Neutrophil (primary cell): Measurements from ENCODE around the gene LMAN1L.

ENCODE experiments used
- H3K27ac ChIP-seq: fragments of 200-600 bp; sonication (generic); 2 replicates; pipeline ENCODE4 v1.5.1; 2016; ENCODE audit warnings: mild to moderate bottlenecking, moderate library complexity
- H3K27me3 ChIP-seq: fragments of 200-600 bp; sonication (generic); 2 replicates; pipeline ENCODE4 v1.6.0; 2016; ENCODE audit warnings: mild to moderate bottlenecking
- H3K36me3 ChIP-seq: fragments of 200-600 bp; sonication (generic); 2 replicates; pipeline ENCODE4 v1.5.1; 2017
- H3K4me1 ChIP-seq, 2 experiments: fragments of 200-600 bp in 1 of 2; sonication (generic) in 1 of 2; 1 replicate in 1 of 2; 2 replicates in 1 of 2; pipeline versions ENCODE4 v1.5.1 to v1.6.1; 2013 to 2016; ENCODE audit warnings: low read depth in 1 of 2, low read length in 1 of 2, mild to moderate bottlenecking in 1 of 2, moderate library complexity in 1 of 2; ENCODE audit not compliant: control insufficient read depth in 1 of 2, insufficient read depth in 1 of 2
- H3K4me3 ChIP-seq, 2 experiments: fragments of 200-600 bp in 1 of 2; sonication (generic) in 1 of 2; 1 replicate in 1 of 2; 2 replicates in 1 of 2; pipeline ENCODE4 v1.5.1; 2013 to 2016; ENCODE audit warnings: low read depth in 1 of 2, low read length in 1 of 2, mild to moderate bottlenecking in 1 of 2, moderate library complexity in 1 of 2
- H3K9me3 ChIP-seq: fragments of 200-600 bp; sonication (generic); 2 replicates; pipeline ENCODE4 v1.5.1; 2016
- CTCF ChIP-seq: fragments of 200-600 bp; sonication (generic); IDR thresholded peaks from 2 replicates; pipeline ENCODE4 v1.5.1; 2016; ENCODE audit warnings: antibody characterized with exemption

The LMAN1L gene

DNA sequence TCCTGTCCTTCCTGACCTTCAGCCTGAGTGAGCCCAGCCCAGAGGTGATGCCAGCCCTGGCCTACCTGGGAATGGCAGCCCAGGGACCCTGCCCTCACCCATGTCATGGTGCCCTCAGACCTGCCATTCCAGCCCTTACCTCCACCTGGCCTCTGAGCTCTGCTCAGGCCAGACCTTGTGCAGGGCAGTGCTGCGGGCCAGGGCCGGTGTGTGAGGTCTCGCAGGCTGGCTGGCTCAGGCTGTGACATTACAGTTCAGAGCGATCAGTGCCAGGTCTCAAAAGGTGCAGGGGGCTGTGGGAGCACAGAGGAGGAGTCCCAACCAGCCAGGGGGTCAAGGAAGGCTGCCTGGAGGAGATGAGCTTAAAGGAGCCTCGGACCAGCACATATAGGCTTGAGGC, 7.4 kb downstream of the LMAN1L start:
- Histone ChIP-seq H3K4me3 (no peak overlapping the region), H3K27me3 (peaks cover 31% of the 10 kb centered on the region), H3K36me3 (no peaks in the 10 kb centered on the region), H3K27ac (no peak overlapping the region), H3K9me3 (no peaks in the 10 kb centered on the region), H3K4me1 (no peaks in the 10 kb centered on the region)
- TF ChIP-seq CTCF, result no peak

DNA sequence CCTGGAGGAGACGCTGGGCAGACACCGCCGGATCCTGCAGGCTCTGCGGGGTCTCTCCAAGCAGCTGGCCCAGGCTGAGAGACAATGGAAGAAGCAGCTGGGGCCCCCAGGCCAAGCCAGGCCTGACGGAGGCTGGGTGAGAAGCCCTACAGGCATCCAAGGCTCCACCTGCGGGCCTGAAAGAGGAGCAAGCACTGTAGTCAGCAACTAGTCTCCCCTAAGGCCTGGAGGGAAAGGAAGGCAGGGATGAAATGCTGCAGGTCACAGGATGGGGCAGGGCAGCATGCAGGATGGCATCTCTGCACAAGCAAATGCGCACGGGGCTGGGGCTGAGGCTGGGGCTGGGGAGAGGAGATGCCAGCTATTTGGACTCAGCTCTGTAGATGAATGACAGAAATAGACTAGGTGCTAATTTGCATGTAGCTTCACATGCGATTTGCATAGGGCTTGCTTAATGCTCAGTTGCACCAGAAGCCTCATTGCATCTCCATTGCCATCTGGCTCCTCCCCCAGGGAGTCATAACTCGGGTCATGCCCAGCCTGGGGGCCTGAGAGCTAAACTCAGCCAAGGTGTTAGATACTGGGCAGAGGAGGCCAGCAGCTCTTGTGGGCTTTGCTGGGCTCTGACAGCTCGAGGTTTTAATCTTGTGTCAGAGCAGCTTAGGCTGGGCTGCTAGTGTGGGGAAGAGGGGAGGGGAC, 8.6 kb downstream of the LMAN1L start:
- no peak for TF ChIP-seq CTCF
- peaks cover 42% of the 10 kb centered on the region for H3K27me3 ChIP-seq
- H3K9me3 ChIP-seq, result no peaks in the 10 kb centered on the region
- H3K36me3 ChIP-seq, result no peaks in the 10 kb centered on the region
- H3K4me3 ChIP-seq, result no peak overlapping the region
- H3K4me1 ChIP-seq, result no peaks in the 10 kb centered on the region
- no peak overlapping the region for H3K27ac ChIP-seq

GRCh38 chr15:74821790-74822158, 9.1 kb downstream of the LMAN1L start:
- Histone ChIP-seq H3K9me3 (no peaks in the 10 kb centered on the region), H3K36me3 (no peaks in the 10 kb centered on the region), H3K27me3 (peaks cover 48% of the 10 kb centered on the region), H3K4me1 (no peaks in the 10 kb centered on the region), H3K27ac (no peak overlapping the region), H3K4me3 (no peak overlapping the region)
- no peak for TF ChIP-seq CTCF

DNA sequence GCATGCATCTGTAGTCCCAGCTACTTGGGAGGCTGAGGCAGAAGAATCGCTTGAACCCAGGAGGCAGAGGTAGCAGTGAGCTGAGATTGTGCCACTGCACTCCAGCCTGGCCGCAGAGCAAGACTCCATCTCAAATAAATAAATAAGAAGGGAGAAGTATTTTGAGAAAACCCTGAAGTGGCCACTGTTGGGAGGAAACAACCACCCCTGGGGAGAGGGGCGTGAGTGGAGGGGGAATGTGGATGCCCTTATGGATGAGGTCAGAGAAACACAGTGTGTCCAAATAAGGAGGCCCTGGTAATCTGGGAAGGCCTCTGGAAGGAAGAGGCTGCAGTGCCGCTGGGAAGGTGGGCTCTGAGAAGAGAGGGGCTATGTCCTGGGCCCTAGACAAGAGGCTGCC, 9.6 kb downstream of the LMAN1L start:
- Histone ChIP-seq H3K9me3 (no peaks in the 10 kb centered on the region), H3K4me1 (no peaks in the 10 kb centered on the region), H3K4me3 (no peak overlapping the region), H3K36me3 (no peaks in the 10 kb centered on the region), H3K27me3 (peaks cover 51% of the 10 kb centered on the region), H3K27ac (no peak overlapping the region)
- TF ChIP-seq CTCF, result no peak

DNA sequence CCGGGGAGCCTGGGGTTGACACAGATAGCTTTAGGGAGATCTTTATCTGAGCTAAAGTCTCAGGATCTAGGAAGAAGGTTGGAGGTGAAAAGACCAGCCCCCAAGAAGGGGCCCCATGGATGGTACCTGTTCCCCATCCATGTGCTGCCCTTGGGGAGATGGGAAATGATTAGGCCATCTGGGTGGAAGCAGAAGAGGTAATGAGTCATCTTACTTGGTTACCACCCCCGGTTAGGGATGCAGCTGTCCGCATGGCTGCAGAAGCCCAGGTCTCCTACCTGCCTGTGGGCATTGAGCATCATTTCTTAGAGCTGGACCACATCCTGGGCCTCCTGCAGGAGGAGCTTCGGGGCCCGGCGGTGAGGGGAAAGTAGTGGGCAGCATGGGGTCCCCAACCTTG, 10.7 kb downstream of the LMAN1L start:
- H3K27me3 ChIP-seq, result peaks cover 53% of the 10 kb centered on the region
- no peak overlapping the region for H3K27ac ChIP-seq
- no peak for TF ChIP-seq CTCF
- no peaks in the 10 kb centered on the region for H3K9me3 ChIP-seq
- H3K4me1 ChIP-seq, result no peaks in the 10 kb centered on the region
- H3K36me3 ChIP-seq, result no peaks in the 10 kb centered on the region
- no peak overlapping the region for H3K4me3 ChIP-seq
